ENCODE results near the gene ATP6V0B. TPM values are rescaled to one million over a fixed set of nuclear protein-coding genes. Genes with fewer than 3 reads are reported as not detected.

The ATP6V0B gene
- polyA plus RNA-seq, 1 experiment = 186 TPM

GRCh38 chr1:43945674-43946235, 29.0 kb upstream of the ATP6V0B start:
- DNase-seq (ENCODE audit: low read depth) = no peak
- ChIA-PET POLR2A (no interaction called here), CTCF (interaction anchor here (0.7 to 5.8 kb wide), 9 partner anchors 10 to 470 kb away, joined by 3 to 54 read pairs (median 4); partner anchors contain the start of gene ARTN)
- peak overlapping the region; percentile 90 for H3K4me3 ChIP-seq (ENCODE audit: low read depth, low read length)
- H3K27me3 ChIP-seq (ENCODE audit: control insufficient read depth, insufficient read depth, low read length) = no peaks in the 10 kb centered on the region
- H3K36me3 ChIP-seq (ENCODE audit: control insufficient read depth, insufficient read depth, low read length) = peaks cover 5% of the 10 kb centered on the region
- TF ChIP-seq CTCF (IDR thresholded peaks at IDR 0.05; ENCODE audit: insufficient read depth, low read depth, low read length) = no peak

- Histone ChIP-seq H3K36me3 (ENCODE audit: control insufficient read depth, insufficient read depth, low read length) (peaks cover 5% of the 10 kb centered on the region), H3K4me3 (ENCODE audit: low read depth, low read length) (peak within 1 kb of the TSS; percentile 90), H3K27me3 (ENCODE audit: control insufficient read depth, insufficient read depth, low read length) (no peaks in the 10 kb centered on the region)
- CTCF ChIA-PET = interaction anchor here (0.7 to 5.8 kb wide), 12 partner anchors 11 to 722 kb away, joined by 3 to 54 read pairs (median 4); partner anchors contain the start of gene ARTN
- DNase-seq (ENCODE audit: low read depth) = peak; percentile 68
- TF ChIP-seq CTCF (IDR thresholded peaks at IDR 0.05; ENCODE audit: insufficient read depth, low read depth, low read length) = peak; percentile 72
- POLR2A ChIA-PET = no interaction called here
Measured at GRCh38 chr1:43946236-43947060, 28.3 kb upstream of the ATP6V0B start, which contains the start of gene IPO13. Gene IPO13 (plus strand): TSS chr1:43946950. CDS start chr1:43947601, 651 bp downstream.

- POLR2A ChIA-PET = interaction anchor here (0.5 to 0.6 kb wide), 2 partner anchors 90 to 244 kb away, joined by 4 to 6 read pairs; no protein-coding TSS in a partner anchor
- no peak for DNase-seq (ENCODE audit: low read depth)
- H3K36me3 ChIP-seq (ENCODE audit: control insufficient read depth, insufficient read depth, low read length) = peaks cover 5% of the 10 kb centered on the region
- CTCF ChIA-PET = interaction anchor here (0.9 to 5.8 kb wide), 5 partner anchors 12 to 723 kb away, joined by 3 to 54 read pairs (median 5); partner anchors contain the start of gene ARTN
- H3K4me3 ChIP-seq (ENCODE audit: low read depth, low read length) = peak overlapping the region; percentile 90
- H3K27me3 ChIP-seq (ENCODE audit: control insufficient read depth, insufficient read depth, low read length) = no peaks in the 10 kb centered on the region
- no peak; the same call in 1 of the 2 replicates for TF ChIP-seq CTCF (IDR thresholded peaks at IDR 0.05; ENCODE audit: insufficient read depth, low read depth, low read length)
Measured at GRCh38 chr1:43947061-43947873, 27.5 kb upstream of the ATP6V0B start.

GRCh38 chr1:43947874-43948437, 26.8 kb upstream of the ATP6V0B start:
- peak overlapping the region; percentile 90 for H3K4me3 ChIP-seq (ENCODE audit: low read depth, low read length)
- ChIA-PET CTCF (interaction anchor here (3.0 to 5.8 kb wide), 3 partner anchors 12 to 183 kb away, joined by 12 to 54 read pairs (median 42); partner anchors contain the start of gene ARTN), POLR2A (no interaction called here)
- peaks cover 5% of the 10 kb centered on the region for H3K36me3 ChIP-seq (ENCODE audit: control insufficient read depth, insufficient read depth, low read length)
- no peak for TF ChIP-seq CTCF (IDR thresholded peaks at IDR 0.05; ENCODE audit: insufficient read depth, low read depth, low read length)
- no peak for DNase-seq (ENCODE audit: low read depth)
- H3K27me3 ChIP-seq (ENCODE audit: control insufficient read depth, insufficient read depth, low read length) = no peaks in the 10 kb centered on the region
